ENCODE data around the gene FAM204A. TPM values are rescaled to one million over a fixed set of nuclear protein-coding genes. Genes with fewer than 3 reads are reported as not detected.

FAM204A gene
- total and polyA plus RNA-seq, 8 donors = 26.3 to 60.8 (median 35.0) TPM

DNA sequence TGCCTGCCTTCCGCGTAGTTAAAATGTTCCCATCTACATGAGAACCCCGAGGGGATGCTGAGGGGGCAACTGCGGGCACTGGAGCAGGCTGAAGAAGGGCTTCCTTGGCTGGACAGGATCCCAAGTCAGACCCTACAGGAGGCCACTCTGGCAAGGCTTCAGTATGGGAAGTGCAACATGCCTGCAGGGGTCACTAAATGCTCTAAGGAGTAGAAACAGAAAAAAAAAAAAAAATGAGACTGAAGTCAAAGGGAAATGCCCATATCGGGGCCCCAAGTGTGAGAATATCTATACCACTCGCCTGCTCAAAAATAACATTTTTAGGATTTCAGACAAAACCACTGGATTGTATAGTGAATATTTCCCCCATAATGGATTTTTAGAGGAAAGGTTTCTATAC is 33.5 kb downstream of the FAM204A start:
- intact Hi-C loops (cut with DNase I; ENCODE audit: low total_unique reads) = no loop called here
- TF ChIP-seq, protein P1, sequence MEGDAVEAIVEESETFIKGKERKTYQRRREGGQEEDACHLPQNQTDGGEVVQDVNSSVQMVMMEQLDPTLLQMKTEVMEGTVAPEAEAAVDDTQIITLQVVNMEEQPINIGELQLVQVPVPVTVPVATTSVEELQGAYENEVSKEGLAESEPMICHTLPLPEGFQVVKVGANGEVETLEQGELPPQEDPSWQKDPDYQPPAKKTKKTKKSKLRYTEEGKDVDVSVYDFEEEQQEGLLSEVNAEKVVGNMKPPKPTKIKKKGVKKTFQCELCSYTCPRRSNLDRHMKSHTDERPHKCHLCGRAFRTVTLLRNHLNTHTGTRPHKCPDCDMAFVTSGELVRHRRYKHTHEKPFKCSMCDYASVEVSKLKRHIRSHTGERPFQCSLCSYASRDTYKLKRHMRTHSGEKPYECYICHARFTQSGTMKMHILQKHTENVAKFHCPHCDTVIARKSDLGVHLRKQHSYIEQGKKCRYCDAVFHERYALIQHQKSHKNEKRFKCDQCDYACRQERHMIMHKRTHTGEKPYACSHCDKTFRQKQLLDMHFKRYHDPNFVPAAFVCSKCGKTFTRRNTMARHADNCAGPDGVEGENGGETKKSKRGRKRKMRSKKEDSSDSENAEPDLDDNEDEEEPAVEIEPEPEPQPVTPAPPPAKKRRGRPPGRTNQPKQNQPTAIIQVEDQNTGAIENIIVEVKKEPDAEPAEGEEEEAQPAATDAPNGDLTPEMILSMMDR (IDR thresholded peaks at IDR 0.05) = no peak
- TF ChIP-seq POLR2A (IDR thresholded peaks at IDR 0.05) (no peak), POLR2AphosphoS5 (IDR thresholded peaks at IDR 0.05) (no peak), EP300 (IDR thresholded peaks at IDR 0.05) (no peak)

DNA sequence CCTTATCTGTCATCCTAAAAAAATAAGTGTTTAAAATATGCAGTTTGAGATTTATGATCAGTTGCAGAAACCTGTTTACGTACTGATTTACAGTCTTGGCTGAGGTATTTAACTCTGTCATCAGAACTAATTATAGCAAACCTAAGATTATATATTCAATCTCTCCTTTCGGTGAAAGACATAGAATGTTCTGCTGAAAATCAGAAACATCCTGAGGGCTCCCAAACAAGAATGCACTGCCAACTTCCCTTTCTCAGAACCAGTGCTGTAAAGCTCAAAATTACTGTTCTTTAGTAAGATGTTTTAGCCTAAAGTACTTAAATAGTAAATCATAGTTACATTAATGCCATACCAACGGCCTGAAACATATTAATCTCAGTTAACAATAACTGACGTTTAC is 34.3 kb downstream of the FAM204A start:
- H3K36me3 ChIP-seq = peaks cover 16 to 79% (median 64%) of the 10 kb centered on the region in 4 donors
- no peak overlapping the region for H3K4me3 ChIP-seq
- TF ChIP-seq EP300 (IDR thresholded peaks at IDR 0.05) (no peak), POLR2AphosphoS5 (IDR thresholded peaks at IDR 0.05) (no peak), POLR2A (IDR thresholded peaks at IDR 0.05) (no peak)
- TF ChIP-seq, protein P1 (IDR thresholded peaks at IDR 0.05) = no peak
- peaks cover 0 to 27% (median 12%) of the 10 kb centered on the region in 4 donors for H3K4me1 ChIP-seq
- intact Hi-C loops (cut with DNase I; ENCODE audit: low total_unique reads) = no loop called here
- no peaks in the 10 kb centered on the region for H3K27me3 ChIP-seq
- H3K27ac ChIP-seq = peak overlapping the region in 1 of 5 donors; percentile 6
- no peak for DNase-seq
- WGBS, 5 donors = 63 to 75% (median 65%) methylated on average over 4 of the region's 4 CpGs
- no peaks in the 10 kb centered on the region for H3K9me3 ChIP-seq

More for the DNA sequence above, 33.5 kb downstream of the FAM204A start:
- H3K27me3 ChIP-seq = no peaks in the 10 kb centered on the region
- 77 to 97% (median 91%) methylated on average over 6 of the region's 6 CpGs for WGBS, 5 donors
- H3K4me3 ChIP-seq = no peak overlapping the region
- H3K27ac ChIP-seq = peak overlapping the region in 1 of 5 donors; percentile 6
- peaks cover 0 to 27% (median 12%) of the 10 kb centered on the region in 4 donors for H3K4me1 ChIP-seq
- H3K9me3 ChIP-seq = no peaks in the 10 kb centered on the region
- DNase-seq = no peak
- H3K36me3 ChIP-seq = peaks cover 16 to 87% (median 69%) of the 10 kb centered on the region in 4 donors

GRCh38 chr10:118307220-118307619 is 34.9 kb downstream of the FAM204A start:
- no peaks in the 10 kb centered on the region for H3K9me3 ChIP-seq
- intact Hi-C loops (cut with DNase I; ENCODE audit: low total_unique reads) = no loop called here
- peaks cover 16 to 73% (median 58%) of the 10 kb centered on the region in 4 donors for H3K36me3 ChIP-seq
- peaks cover 0 to 27% (median 12%) of the 10 kb centered on the region in 4 donors for H3K4me1 ChIP-seq
- TF ChIP-seq EP300 (IDR thresholded peaks at IDR 0.05) (no peak), POLR2AphosphoS5 (IDR thresholded peaks at IDR 0.05) (no peak)
- TF ChIP-seq, protein P1 (IDR thresholded peaks at IDR 0.05) = no peak
- no peaks in the 10 kb centered on the region for H3K27me3 ChIP-seq
- WGBS, 5 donors = 73 to 89% (median 83%) methylated on average over 1 of the region's 1 CpG
- peak in 1 of 2 donors; percentile 21 for DNase-seq
- H3K4me3 ChIP-seq = no peak overlapping the region
- peak overlapping the region in 1 of 5 donors; percentile 20 for H3K27ac ChIP-seq

- intact Hi-C loops (cut with DNase I; ENCODE audit: low total_unique reads) = no loop called here
- H3K36me3 ChIP-seq = peaks cover 16 to 58% (median 46%) of the 10 kb centered on the region in 4 donors
- TF ChIP-seq POLR2AphosphoS5 (IDR thresholded peaks at IDR 0.05) = no peak
- no peak for TF ChIP-seq POLR2A (IDR thresholded peaks at IDR 0.05)
- no peak for TF ChIP-seq EP300 (IDR thresholded peaks at IDR 0.05)
- TF ChIP-seq, protein P1 (IDR thresholded peaks at IDR 0.05) = no peak
- H3K9me3 ChIP-seq = no peaks in the 10 kb centered on the region
- H3K4me1 ChIP-seq = peaks cover 0 to 18% (median 7%) of the 10 kb centered on the region in 4 donors
- H3K27ac ChIP-seq = no peak overlapping the region
- no peaks in the 10 kb centered on the region for H3K27me3 ChIP-seq
- WGBS, 5 donors = 94 to 100% (median 98%) methylated on average over 1 of the region's 1 CpG
- DNase-seq = no peak
- no peak overlapping the region for H3K4me3 ChIP-seq
Measured at GRCh38 chr10:118305730-118306129, 36.4 kb downstream of the FAM204A start.
